ENCODE data around the gene SNRPF.
"Not testable (repeated sequence)": the region's sequence is repeated elsewhere in the genome, so short reads cannot be mapped to it uniquely, and the experiment has no call there.

SNRPF gene

GRCh38 chr12:95858451-95859343 is at the start of gene SNRPF:
Gene SNRPF, plus strand, starts transcription at chr12:95858952. Its CDS starts 122 bp downstream, at chr12:95859074.
- DNase-seq, result peak; percentile 46 to 96 (median 92)

- DNase-seq, result no peak
These were observed 49.6 kb upstream of the SNRPF start for GRCh38 chr12:95809000-95809680.

GRCh38 chr12:95810411-95810810 is 48.3 kb upstream of the SNRPF start:
- no peak for DNase-seq

GRCh38 chr12:95812155-95812554 is 46.6 kb upstream of the SNRPF start:
- not testable (repeated sequence) for DNase-seq

- DNase-seq, result no peak
These were observed 43.0 kb upstream of the SNRPF start for GRCh38 chr12:95815632-95816212.

- DNase-seq, result peak in 8 of 58 donors; percentile 0 to 15 (median 2)
These were observed 38.6 kb upstream of the SNRPF start for GRCh38 chr12:95820096-95820703.

- DNase-seq, result no peak
These were observed 29.4 kb upstream of the SNRPF start for GRCh38 chr12:95829395-95829794.

GRCh38 chr12:95830335-95831089 is 28.2 kb upstream of the SNRPF start:
- no peak for DNase-seq

GRCh38 chr12:95834572-95834971 is 24.2 kb upstream of the SNRPF start:
- no peak for DNase-seq

- no peak for DNase-seq
These were observed 22.6 kb upstream of the SNRPF start for GRCh38 chr12:95836185-95836609.

- no peak for DNase-seq
These were observed 22.0 kb upstream of the SNRPF start for GRCh38 chr12:95836630-95837239.

GRCh38 chr12:95837240-95838038 is 21.3 kb upstream of the SNRPF start:
- DNase-seq, result no peak

- no peak for DNase-seq
These were observed 20.6 kb upstream of the SNRPF start for GRCh38 chr12:95838125-95838524.

GRCh38 chr12:95842426-95842825 is 16.3 kb upstream of the SNRPF start:
- not testable (repeated sequence) for DNase-seq

- peak in 7 of 58 donors; percentile 1 to 16 (median 4) for DNase-seq
These were observed 10.0 kb upstream of the SNRPF start for GRCh38 chr12:95848575-95849388.

GRCh38 chr12:95851606-95852005 is 7.1 kb upstream of the SNRPF start:
- no peak for DNase-seq

GRCh38 chr12:95852133-95852532 is 6.6 kb upstream of the SNRPF start:
- DNase-seq, result no peak

GRCh38 chr12:95857156-95857555 is 1.6 kb upstream of the SNRPF start:
- no peak for DNase-seq

- DNase-seq, result peak in 2 of 58 donors; percentile 0 to 3
These were observed 953 bp upstream of the SNRPF start for GRCh38 chr12:95857799-95858198.

Measured in anterior cingulate cortex (tissue), 58 donors.